Stimulated activated CD4-positive, alpha-beta T cell treated with anti-CD3 and anti-CD28 coated beads, TNF-alpha, amount 100 ng/mL, for 48 hours (primary cell): ENCODE results near the gene ZG16.
A peak's percentile ranks its signal among the peaks of the same experiment; 100 is the strongest.
"Not testable (repeated sequence)": the region's sequence is repeated elsewhere in the genome, so short reads cannot be mapped to it uniquely, and the experiment has no call there.

Source experiments
- DNase-seq, 3 donors: peaks; one replicate each; pipeline ENCODE4 v3.0.0-alpha.2; 2020; ENCODE audit warnings: low read depth in 3 of 3

ZG16 gene

DNA sequence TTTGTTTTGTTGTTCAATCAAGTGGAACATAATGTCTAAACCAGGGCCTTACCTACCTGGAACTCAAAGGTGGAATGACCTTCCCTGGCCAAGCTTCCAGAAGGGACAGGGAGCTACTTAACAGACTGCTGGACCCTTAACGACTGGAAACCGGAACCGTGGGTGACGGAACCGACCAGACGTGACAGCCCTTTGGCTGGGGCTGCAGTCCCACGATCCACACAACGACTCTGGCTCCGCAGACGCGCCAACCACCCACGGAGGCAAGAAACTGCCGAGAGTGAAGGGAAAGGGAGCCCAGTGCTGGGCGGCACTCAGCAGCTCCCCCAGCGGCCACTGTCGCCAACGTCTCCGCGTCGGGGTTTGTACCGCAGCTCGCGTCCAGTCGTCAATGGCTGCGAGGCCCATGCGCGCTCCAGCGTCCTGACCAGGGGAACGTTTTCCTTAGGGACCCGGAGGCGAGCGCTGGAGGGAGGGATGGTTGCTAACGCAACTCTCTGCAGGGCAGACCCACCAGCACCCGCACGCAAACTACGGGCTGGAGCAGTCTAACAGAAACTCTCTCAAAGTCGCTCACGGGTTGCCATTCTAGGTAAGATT, 6.9 kb downstream of the ZG16 start:
- peak; percentile 48 to 78 (median 64) for DNase-seq

- not testable (repeated sequence) for DNase-seq
Observed at GRCh38 chr16:29787155-29787554, 9.1 kb downstream of the ZG16 start.

- DNase-seq = no peak
Observed at GRCh38 chr16:29789775-29790182, 11.7 kb downstream of the ZG16 start.

- DNase-seq = peak; percentile 100
Observed at GRCh38 chr16:29790183-29790948, 12.3 kb downstream of the ZG16 start, which contains the start of gene KIF22. TSS of gene KIF22 (plus strand) at chr16:29790751. CDS start at chr16:29790760, 9 bp downstream.

DNA sequence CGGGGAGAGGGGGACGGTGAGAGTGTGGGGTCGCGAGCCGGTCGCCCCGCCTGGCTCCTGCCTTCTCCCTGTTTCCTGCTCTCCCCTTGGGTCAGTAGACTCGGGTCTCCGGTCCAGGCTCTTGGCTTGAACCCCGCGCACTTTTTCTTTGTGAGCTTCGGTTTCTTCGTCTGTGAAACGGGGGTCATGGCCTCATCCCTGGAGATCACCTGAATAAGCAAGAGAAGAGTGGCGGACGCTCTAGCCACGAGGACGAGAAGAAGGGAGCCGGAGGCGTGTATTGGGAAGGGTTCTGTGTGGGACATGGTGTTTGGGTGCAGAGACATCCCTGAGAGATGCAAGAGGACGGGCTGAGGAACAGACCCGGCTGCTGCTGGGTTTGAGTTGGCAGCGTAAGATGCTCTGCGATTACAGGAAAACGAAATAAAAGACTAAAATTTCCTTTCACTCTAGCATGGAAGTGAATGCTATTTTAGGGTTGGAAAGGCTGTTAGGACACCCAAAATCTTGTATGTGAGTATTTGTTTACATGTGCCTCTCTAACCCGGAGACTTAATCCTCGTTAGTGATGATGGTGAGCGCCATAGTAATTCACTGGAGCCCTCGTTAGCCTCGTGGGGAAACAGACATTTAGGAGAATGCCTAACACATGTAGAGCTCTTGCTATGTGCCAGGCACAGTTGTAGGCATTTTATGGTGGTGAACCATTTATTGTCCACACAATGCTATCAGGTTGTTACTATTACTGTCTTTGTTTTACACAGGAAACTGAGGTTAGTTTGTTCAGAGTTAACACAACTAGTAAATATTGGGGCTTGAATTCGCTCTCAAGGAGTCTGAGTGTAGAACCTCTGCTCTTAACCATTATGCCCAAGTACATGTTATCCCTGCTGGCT, 13.1 kb downstream of the ZG16 start:
- DNase-seq = no peak

DNA sequence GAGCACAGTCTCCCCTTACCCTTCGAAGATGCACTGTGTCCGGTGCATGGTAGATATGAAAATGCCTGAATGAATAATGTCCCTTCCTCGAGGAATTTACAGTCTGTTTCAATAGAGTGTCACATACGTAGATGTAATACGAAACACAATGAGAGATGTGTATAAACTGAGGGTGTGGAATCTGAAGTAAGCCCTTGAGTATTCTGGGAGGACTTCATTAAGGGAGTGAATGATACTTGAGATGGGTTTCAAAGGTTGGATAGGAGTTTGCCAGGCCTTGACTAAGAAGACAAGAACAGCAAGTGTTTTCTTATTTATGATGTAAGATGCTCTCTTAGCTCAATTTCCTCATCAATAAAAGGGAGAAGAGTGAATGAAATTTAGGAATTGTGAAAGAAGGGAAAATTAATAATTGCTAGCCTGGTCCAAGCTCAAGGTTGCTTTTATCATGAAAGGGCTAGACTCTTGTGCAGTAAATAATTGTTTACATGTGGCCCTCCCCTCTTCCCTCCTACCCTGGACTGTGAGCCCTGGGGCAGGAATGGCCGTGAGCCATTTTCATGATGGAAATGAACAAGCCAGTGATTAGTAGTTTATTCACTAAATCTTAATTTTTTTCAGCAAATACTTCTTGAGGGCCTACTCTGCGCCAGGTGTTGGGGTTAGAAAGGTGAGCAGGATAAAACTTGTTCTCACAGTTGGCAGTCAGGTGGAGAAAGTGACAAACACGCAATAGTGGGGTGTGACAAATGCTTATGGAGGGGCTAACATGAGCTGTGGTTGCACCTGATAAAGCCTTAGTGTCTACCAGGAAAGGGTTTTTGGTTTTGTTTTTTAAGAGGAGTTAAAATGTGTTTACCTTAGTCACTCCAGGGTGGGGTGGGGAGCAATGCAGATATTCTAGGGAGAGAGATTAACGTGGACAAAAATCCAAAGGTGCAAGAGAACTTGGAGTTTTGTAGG, 14.1 kb downstream of the ZG16 start:
- no peak for DNase-seq

DNA sequence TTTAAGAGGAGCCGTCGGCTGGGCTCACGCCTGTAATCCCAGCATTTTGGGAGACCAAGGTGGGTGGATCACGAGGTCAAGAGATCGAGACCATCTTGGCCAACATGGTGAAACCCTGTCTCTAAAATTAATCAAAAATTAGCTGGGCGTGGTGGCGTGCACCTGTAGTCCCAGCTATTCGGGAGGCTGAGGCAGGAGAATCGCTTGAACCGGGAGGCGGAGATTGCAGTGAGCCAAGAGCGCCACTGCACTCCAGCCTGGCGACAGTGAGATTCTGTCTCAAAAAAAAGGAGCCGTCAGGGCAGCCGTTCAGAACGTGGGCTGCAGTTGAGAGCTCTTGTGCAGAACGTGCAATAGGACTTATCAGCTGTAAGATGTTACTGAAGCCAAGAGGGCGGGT, 15.1 kb downstream of the ZG16 start:
- not testable (repeated sequence) for DNase-seq

DNA sequence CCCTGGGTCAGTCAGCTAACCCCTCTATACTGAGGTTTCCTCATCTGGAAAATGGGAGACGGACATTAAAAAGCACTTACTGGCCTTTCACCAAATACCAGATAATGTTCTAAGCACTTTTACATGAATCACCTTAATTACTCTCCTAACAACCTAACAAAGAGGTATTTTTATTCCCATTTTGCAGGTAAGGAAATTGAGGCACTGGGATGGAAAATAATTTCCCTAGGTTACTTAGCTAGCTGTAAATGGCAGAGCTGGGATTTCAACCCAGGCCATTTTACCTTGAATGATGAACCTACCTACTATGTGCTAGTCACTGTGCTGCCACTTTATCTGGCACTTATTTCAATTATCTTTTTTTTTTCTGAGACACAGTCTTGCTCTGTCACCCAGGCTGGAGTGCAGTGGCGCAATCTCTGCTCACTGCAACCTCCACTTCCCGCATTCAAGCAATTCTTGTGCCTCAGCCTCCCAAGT, 16.2 kb downstream of the ZG16 start:
- no peak for DNase-seq

DNA sequence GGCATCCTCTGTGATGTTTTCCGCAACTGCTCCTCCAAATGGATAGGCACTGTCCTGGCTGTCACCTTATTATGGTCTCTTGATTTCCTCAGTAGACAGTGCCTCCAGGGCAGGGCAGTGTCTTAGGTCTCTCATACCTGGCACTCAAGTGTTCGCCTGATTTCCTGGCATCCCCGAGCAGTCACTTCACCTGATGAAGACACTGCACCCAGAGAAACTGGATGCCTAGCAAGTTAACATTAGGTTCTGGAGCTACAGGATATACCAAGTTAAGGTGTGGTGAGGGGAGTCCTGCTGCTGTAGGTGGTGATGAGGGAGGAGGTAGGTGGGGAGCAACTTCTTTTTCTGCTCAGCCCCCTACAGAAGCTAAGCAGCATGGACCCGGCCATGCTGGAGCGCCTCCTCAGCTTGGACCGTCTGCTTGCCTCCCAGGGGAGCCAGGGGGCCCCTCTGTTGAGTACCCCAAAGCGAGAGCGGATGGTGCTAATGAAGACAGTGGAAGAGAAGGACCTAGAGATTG, 24.4 kb downstream of the ZG16 start:
- DNase-seq = no peak

DNA sequence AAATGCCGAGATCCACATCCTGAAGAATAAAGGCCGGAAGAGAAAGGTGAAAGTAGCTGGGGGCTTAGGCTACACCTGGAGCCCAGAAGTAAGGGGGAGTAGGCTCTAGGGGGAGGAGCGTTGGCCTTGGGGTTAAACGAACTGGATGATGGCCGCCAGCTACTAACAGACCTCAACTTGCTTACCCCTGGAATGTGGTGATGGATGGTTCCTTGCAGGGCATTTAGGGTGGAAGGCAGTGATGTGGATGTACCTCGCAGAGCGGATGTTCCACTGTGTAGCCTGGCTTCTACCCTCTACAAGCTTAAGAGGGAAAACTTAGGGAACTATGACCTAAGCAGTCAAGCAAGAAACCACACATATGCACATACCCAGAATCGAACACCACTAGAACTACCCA, 26.0 kb downstream of the ZG16 start:
- no peak for DNase-seq

- no peak for DNase-seq
Observed at GRCh38 chr16:29804455-29805231, 26.6 kb downstream of the ZG16 start.

- DNase-seq = peak; percentile 92 to 96 (median 95)
Observed at GRCh38 chr16:29805232-29806098, 27.4 kb downstream of the ZG16 start.

DNA sequence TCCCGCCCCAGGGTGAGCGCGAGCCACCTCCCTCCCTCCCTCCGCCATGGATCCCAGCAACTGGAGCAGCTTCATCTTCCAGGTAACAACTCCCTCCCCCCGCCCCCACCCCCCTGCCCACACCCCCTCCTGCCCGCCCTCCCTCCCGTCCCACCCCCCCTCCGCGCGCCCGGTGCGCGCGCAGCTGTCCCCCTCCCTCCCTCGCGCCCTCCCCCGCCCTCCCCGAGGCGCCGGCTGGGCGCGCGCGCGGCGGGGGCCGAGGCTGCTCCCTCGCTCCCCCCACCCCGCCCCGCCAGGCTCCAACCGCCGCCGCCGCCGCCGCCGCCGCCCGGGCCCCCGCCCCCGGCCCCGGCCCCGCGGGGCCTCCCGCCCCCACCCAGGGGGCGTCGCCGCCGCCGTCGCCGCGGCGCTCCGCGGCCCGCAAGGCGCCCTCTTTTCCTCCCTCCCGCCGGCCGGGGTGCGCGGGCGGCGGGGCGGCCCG, 28.1 kb downstream of the ZG16 start, which contains the start of gene MAZ:
Gene MAZ, plus strand, starts transcription at position 431 of the 481 bp plus-strand sequence. CDS start 173 bp downstream, outside the sequence.
- DNase-seq = no peak

GRCh38 chr16:29806641-29807425, 28.8 kb downstream of the ZG16 start:
- DNase-seq = peak in 2 of 3 donors; percentile 57 to 62

- peak; percentile 80 to 86 (median 84) for DNase-seq
Observed at GRCh38 chr16:29807426-29808218, 29.6 kb downstream of the ZG16 start.

GRCh38 chr16:29808219-29808900, 30.3 kb downstream of the ZG16 start:
- no peak for DNase-seq
